GM21515 (cell line): Measurements from ENCODE around the gene TEX55.
"Not testable (repeated sequence)": the region's sequence is repeated elsewhere in the genome, so short reads cannot be mapped to it uniquely, and the experiment has no call there.

Experiments
- ATAC-seq: cut with Tn5 transposase; IDR thresholded peaks from one replicate; pipeline ENCODE4 v1.9.1; 2021; ENCODE audit not compliant: unreplicated experiment

The TEX55 gene

DNA sequence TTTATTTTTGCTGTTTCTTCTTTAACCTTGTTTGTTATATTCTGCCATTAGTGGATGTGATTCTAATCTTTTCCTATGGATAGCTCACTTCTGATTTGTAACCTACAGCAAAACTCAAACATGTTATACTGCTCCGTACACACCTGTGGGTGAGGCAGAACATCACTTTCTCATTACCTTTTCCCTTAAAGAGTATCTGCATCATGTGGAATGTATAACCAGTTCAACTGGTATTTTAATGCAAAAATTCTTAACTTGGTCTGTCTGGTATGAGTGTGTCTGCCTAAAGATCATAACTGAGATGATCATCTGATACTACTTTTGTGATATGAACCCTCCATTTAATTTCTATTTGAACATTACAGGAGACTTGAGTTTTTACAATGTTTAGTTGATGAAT lies 14.4 kb downstream of the TEX55 start:
- no peak for ATAC-seq

DNA sequence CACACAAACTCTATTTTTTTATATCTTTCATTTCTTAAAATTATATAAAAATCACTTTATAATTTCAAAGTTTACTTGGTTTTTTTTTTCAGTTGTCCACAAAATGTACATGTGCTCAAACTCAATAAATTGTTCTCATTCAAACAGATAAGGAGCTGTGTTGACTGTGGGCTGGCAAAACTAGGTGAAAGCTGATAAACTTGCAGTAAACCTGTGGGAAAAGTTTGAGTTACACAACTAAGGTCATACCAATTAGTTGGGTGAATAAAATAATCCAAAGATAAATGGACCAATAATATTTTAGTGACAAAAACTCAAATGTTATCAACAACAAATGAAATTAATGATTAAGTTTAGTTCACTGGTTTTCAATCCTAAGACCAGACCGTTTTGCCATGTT lies 14.8 kb downstream of the TEX55 start:
- ATAC-seq = no peak

DNA sequence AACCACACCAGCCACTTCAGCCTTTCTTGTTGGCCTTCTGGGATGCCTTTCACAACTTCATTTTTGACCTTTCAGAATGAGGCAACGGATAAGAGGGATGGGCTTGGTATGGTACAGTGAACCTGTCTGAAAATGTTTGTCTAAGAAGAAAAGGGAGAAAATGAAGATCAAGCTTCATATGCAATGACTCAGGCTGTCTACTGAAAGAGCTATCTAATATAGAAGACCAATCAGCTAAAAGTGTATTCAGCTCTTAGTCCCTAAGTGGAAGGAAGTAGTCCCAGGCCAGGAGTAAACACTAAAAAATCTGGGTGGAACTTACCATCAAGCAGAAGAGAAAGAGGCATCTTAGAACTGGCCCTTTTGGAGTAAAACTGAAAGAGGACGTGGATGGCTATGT lies 15.3 kb downstream of the TEX55 start:
- ATAC-seq = no peak

DNA sequence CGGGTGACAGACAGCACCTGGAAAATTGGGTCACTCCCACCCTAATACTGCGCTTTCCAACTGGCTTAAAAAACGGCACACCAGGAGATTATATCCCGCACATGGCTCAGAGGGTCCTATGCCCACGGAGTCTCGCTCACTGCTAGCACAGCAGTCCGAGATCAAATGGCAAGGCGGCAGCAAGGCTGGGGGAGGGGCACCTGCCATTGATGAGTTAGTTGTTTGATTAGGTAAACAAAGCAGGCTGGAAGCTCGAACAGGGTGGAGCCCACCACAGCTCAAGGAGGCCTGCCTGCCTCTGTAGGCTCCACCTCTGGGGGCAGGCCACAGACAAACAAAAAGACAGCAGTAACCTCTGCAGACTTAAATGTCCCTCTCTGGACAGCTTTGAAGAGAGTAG lies 18.8 kb downstream of the TEX55 start:
- ATAC-seq = not testable (repeated sequence)

DNA sequence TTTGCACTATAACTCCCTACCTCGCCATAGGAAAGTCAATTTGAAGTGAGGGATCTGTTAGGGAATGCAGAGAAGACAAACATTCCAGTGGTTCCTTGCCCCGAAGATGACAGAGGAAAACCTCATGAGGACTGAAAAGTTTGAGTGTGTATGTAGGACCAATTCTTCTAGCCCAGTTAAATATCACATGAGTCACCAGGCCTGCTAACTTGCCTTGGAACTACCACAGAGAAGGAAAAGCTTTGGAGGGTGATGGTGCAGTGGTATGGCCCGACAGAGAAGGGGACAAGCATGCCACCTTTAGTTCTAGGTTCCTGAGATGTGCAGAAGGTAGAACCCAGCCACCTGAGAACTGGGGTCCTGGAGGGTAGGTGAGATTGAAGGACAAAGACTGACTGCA lies 24.9 kb downstream of the TEX55 start:
- ATAC-seq = no peak

DNA sequence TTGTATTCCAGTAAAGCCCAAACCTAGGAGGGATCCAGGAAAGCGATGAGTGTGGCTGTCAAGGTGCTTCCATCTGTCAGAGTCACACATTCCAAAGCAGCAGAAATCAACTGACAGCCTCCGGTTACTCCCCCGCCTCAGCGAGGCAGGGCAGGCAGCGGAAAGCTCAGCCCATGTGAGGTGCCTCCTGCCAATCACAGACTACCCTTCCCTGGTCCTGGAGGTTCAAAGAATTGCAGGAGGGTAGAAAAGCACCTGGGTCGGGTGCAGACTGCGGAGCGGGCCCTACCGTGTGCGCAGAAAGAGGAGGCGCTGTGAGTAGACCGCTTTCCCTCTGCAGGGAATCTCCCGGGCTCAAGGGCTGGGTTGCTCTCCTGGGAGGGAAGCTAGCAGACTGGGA lies 27.4 kb downstream of the TEX55 start, which contains the start of gene UPK1B:
Gene UPK1B (plus strand): TSS at position 274 of the 400 bp plus-strand sequence. CDS start 13,144 bp downstream, outside the sequence.
- ATAC-seq = no peak

DNA sequence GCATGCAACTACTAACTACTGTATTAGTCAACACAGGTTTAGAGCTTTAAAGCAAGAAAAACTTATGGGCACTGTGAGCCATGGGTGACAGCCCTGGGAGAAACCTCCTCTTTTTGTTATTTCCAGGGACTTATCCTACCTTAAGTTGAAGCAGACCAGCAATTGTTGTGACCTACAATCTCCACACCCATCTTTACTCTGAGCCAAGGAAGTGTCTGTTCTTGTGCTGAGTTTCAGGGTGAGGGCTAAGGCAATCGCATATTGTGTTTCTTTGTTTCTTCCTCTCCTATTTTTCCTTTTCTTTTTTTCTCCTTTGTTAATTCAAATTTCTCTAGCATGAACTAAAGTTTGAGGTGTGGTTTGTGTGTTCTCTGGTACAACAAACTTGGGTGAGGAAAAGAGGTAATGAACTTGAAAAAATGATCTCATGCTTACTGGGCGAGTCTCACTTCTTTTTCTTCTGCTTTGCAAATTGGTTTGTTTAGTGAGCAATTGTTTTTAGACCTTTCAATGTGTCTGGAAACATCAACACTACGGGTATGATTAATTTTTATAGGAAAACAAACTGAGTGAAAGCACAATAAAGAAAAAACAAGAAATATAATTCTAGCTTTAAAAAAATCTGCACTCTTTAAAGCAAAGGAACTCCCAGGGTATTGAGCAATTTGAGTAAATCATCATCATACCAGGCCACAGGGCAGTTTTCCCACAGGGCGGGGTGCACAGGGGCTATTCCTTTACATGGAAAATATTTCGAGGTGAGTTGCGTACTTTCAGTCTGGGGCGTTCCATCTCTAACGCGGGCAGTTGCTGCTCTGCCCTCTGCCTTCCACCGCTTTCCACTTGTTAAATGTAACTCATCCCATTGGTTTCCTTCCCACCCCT lies 30.1 kb downstream of the TEX55 start:
- no peak for ATAC-seq

DNA sequence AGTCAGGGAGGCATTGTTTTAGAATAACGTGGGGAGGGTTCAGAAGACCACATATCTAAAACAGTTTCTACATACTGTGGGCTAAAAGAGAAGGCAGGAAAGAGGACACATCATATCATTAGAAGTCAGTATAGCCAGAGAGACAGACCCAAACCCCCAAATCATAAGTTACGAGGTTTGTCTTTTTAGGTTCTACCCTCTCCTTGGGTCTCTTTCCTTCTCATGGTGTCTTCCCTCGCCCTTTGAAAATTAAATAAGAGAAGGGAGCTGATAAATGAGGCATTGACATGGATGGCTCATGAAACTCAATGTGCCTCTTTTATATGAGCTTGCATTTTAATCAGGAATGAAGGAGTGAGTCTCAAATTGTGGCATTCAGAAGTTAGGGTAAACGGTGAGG lies 30.8 kb downstream of the TEX55 start:
- no peak for ATAC-seq

DNA sequence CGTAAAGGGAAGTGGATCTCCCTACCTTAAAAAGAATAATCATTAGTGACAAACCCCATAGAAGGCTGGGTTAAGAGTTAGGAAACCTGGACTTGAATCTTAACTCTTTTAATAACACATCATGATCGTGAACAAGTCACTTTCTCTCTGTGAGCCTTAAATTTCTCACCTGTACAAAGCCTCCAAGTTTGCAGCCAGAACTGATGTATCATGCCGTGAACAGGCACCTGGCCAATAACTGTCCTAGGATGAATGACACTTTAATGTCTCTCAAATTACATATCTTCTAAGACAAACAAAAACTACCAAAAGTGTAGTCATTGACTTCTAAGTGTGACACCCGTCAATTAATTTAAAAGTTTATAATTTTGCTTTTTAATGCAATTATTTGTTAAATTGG lies 31.4 kb downstream of the TEX55 start:
- no peak for ATAC-seq

DNA sequence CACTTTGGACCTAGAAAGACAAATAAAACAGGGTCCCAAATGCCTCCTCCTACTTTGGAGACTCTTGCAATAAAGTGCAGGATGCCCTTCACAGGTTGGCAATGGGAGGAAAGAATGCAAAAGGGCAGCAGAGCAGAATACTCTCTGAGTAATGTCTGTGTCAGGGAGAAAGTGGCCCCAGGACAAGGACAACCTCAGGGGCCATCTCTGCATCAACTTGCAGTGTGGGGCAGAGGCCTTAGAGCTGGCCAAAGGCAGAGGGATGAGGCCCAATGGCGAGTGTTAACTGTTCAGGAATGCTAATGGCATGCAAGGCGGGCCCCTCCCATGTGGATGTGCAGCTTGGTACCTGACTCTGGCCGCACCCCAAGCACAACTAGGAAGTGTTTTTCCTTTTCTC lies 35.8 kb downstream of the TEX55 start:
- ATAC-seq = no peak

DNA sequence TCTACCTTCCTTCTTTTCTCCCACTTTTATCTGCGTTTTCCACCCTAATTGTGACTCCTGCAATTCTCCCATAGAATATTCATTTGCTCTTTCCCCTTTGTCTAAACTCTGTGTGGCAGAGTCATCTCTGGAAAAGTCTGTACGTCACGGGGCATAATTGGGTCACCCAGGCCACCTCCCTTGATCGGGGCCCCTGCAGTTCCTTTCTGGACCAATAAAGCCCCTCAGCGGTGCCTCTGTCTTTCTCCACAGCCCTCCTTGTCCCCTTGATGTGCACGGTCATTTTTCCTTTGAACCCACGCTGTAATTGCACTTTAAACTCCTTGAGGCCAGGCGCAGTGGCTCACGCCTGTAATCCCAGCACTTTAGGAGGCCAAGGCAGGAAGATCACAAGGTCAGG lies 38.1 kb downstream of the TEX55 start:
- no peak for ATAC-seq

DNA sequence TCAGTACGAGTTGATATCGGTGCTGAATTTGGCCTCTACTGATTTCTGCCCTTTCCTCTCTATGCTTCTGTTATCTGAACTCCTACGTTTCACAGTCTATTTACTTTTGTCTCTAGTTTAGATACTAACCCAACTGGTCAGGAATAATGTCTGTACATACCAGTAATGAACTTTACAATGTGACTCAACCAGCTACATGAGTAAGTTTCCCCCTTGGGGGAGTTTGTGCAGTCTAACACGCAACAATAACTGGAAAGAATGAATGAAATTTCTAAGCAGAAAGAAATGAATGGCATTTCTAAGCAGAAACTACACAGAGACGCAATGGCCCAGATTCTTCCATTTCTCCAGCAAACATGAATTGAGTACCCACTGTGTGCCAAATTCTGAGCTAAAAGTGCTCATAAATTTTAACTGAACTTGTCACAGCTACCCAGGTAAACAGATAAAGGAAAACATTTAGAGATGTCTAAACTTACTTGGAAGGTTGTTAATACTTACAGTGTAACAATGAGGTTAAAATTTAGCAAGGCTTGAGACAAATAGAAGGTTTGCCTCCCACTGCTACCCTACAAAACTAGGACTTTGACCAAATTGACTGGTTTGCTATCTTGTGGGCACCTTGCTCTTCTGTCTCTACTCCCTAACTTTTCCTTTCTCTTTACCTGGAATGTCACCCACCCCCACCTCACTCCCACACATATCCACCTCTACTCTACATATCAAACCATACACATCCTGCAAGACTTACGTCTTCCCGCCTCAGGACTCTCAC lies 39.0 kb downstream of the TEX55 start:
- ATAC-seq = no peak

DNA sequence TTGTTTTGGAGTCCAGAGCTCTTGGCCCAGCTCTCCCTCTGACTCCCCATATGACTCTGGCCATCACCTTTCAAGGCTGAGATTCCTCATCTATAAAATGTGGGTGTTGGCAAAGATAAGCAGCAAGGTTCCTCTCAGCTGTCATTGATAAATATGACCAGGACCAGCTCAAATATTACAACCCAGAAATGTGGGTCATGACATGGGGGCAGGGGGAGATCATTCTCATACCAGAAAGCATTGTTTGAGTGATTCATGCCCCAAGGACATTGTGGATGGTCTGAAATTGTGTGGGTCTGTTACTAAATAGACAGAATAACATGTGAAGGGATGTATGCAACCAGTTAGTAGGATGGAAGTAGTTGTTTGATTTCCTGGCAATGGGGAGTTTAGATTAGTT lies 41.3 kb downstream of the TEX55 start:
- no peak for ATAC-seq

DNA sequence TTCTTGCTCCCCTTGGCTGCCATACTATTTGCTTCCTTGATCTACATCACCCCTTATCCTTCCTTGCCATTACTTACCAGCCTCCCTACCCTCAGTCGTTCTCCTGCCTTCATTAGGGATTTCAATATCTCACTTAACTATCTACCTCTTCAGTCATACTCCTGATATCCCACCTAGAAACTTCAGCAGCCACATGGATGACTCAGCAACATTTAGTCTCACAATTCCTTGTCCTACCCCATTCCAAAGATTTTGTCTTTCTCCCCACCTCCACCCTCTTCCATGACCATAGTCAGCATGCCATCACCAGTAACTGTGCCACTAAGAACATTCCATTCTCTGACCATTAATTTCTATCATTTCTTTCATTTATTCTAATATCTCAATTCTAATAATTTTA lies 45.8 kb downstream of the TEX55 start:
- no peak for ATAC-seq

DNA sequence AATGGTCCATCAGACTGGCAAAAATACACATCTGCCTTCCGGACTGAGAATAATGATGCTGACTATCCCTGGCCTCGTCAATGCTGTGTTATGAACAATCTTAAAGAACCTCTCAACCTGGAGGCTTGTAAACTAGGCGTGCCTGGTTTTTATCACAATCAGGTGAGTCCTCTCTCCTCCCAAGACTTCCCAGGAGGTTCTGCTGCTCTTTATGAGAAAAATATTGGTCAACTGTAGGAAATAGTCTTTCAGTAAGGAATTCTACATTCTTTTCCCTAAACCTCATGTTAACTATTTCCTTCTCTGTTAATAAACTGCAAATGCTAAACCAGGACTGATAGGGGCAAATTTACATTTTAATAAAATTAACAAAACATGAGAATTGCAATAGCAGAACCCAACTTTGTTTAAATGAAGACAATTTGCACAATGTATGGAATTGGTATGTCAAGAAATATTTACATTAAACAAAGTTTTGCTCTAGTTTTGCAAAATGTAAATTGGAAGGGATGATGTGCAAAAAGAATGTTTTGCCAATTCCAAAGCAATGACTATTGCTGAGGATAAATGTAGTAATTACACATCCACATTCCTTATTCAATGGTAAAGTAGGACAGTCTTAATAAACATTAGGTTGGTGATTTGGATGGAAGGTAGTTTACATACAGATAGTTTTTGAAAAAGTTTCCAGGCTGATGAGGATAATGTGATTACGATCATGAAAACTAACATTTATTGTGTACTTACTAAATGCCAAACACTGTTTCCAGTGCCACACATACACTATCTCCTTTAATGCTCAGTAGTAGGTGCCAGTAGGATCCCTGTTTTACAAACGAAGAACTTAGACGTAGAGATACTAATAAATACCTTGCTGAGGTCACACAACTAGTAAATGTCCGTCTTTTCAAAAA lies 48.5 kb downstream of the TEX55 start:
- no peak for ATAC-seq

DNA sequence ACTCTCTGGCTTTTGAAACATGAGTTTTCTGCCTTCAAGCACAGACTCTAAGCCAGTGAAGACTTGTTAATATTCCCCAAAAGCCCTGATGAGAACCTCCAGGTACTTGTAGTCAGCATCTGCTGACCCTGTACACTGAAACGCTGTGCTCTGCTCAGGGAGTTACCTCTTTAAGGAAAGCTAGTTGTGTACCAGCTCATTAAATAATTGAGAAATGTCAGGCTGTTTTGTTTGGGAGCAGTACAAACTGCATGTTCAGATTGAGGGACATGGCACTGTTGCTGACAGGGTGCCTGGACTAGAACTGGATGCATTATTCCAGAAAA lies 49.1 kb downstream of the TEX55 start:
- ATAC-seq = no peak

DNA sequence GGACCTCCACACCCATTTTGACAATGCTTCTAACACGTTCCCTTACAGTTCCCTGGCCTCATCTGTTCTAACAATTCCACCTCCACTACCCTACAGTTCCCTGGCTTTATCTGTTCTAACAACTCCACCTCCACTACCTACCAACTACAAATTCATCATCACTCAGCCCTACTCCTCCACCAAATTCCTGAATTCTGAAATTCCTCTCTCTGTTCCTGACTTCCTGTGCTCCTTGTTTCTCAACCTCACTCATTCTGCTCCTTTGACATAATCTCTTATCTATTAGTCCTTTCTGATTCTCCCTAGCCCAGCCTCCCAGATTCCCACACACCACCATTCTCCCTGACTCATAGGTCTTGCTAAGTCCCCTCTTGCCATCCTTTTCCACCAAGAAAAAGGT lies 49.9 kb downstream of the TEX55 start:
- ATAC-seq = no peak
